Measurements from ENCODE around the gene KXD1. TPM values are rescaled to one million over a fixed set of nuclear protein-coding genes. Genes with fewer than 3 reads are reported as not detected.
"Not testable (repeated sequence)": the region's sequence is repeated elsewhere in the genome, so short reads cannot be mapped to it uniquely, and the experiment has no call there.

KXD1 gene
- total RNA-seq, 1 donor from 2014 or later = 131 TPM

GRCh38 chr19:18536475-18536874 lies 21.2 kb upstream of the KXD1 start:
- Histone ChIP-seq H3K9me3 (no peaks in the 10 kb centered on the region), H3K27me3 (no peaks in the 10 kb centered on the region), H3K4me3 (no peak overlapping the region), H3K36me3 (peaks cover 0 to 64% of the 10 kb centered on the region in 2 donors), H3K27ac (no peak overlapping the region), H3K4me1 (peaks cover 6% of the 10 kb centered on the region)
- TF ChIP-seq CTCF (IDR thresholded peaks at IDR 0.05) (no peak), POLR2AphosphoS5 (IDR thresholded peaks at IDR 0.05; ENCODE audit: insufficient read depth in 1 of 2, low read depth in 1 of 2) (no peak), POLR2A (IDR thresholded peaks at IDR 0.05) (no peak)
- DNase-seq (ENCODE audit: extremely low spot score in 2 of 2) = no peak
- intact Hi-C loops (cut with DNase I) = no loop called here

GRCh38 chr19:18537431-18537830 lies 20.2 kb upstream of the KXD1 start:
- Histone ChIP-seq H3K27ac (no peak overlapping the region), H3K27me3 (no peaks in the 10 kb centered on the region), H3K9me3 (no peaks in the 10 kb centered on the region), H3K4me1 (peaks cover 15% of the 10 kb centered on the region), H3K36me3 (peaks cover 0 to 56% of the 10 kb centered on the region in 2 donors), H3K4me3 (no peak overlapping the region)
- TF ChIP-seq POLR2A (IDR thresholded peaks at IDR 0.05) (no peak), CTCF (IDR thresholded peaks at IDR 0.05) (no peak), POLR2AphosphoS5 (IDR thresholded peaks at IDR 0.05; ENCODE audit: insufficient read depth in 1 of 2, low read depth in 1 of 2) (no peak)
- intact Hi-C loops (cut with DNase I) = no loop called here
- DNase-seq (ENCODE audit: extremely low spot score in 2 of 2) = no peak

- Histone ChIP-seq H3K27me3 (no peaks in the 10 kb centered on the region), H3K36me3 (peaks cover 0 to 49% of the 10 kb centered on the region in 2 donors), H3K9me3 (no peaks in the 10 kb centered on the region), H3K4me3 (no peak overlapping the region), H3K27ac (no peak overlapping the region), H3K4me1 (peaks cover 18% of the 10 kb centered on the region)
- DNase-seq (ENCODE audit: extremely low spot score in 2 of 2) = no peak
- TF ChIP-seq POLR2A (IDR thresholded peaks at IDR 0.05) (no peak), CTCF (IDR thresholded peaks at IDR 0.05) (no peak), POLR2AphosphoS5 (IDR thresholded peaks at IDR 0.05; ENCODE audit: insufficient read depth in 1 of 2, low read depth in 1 of 2) (no peak)
- intact Hi-C loops (cut with DNase I) = no loop called here
These were observed 19.6 kb upstream of the KXD1 start for GRCh38 chr19:18538115-18538514.

- no peak for DNase-seq (ENCODE audit: extremely low spot score in 2 of 2)
- no peak for TF ChIP-seq POLR2A (IDR thresholded peaks at IDR 0.05)
- no peak for TF ChIP-seq POLR2AphosphoS5 (IDR thresholded peaks at IDR 0.05; ENCODE audit: insufficient read depth in 1 of 2, low read depth in 1 of 2)
- TF ChIP-seq CTCF (IDR thresholded peaks at IDR 0.05) = no peak
- Histone ChIP-seq H3K4me3 (no peak overlapping the region), H3K9me3 (no peaks in the 10 kb centered on the region), H3K36me3 (peaks cover 0 to 45% of the 10 kb centered on the region in 2 donors), H3K27ac (no peak overlapping the region), H3K4me1 (peaks cover 18% of the 10 kb centered on the region), H3K27me3 (no peaks in the 10 kb centered on the region)
- intact Hi-C loops (cut with DNase I) = no loop called here
These were observed 18.3 kb upstream of the KXD1 start for GRCh38 chr19:18539372-18539771.

- H3K27me3 ChIP-seq; H3K9me3 ChIP-seq; H3K4me3 ChIP-seq; DNase-seq (ENCODE audit: extremely low spot score in 2 of 2); H3K27ac ChIP-seq; intact Hi-C loops (cut with DNase I): not testable (repeated sequence)
- Histone ChIP-seq H3K36me3 (peaks cover 0 to 45% of the 10 kb centered on the region in 2 donors), H3K4me1 (peaks cover 18% of the 10 kb centered on the region)
These were observed 17.5 kb upstream of the KXD1 start for GRCh38 chr19:18540200-18540599.

Measured in vagina (tissue), 2 donors.